HCT116 (cell line): ENCODE results near the gene CERS5. TPM values are rescaled to one million over a fixed set of nuclear protein-coding genes. Genes with fewer than 3 reads are reported as not detected.

Experiments
- ATAC-seq: fragments of 200-7000 bp; cut with Tn5 transposase; 2 replicates; pipeline ENCODE4 v1.9.1; 2020; ENCODE audit warnings: mild to moderate bottlenecking, moderate library complexity
- BruUV-seq: library from RNA; stranded (reverse); fragments of 400-500 nt; replicated peaks from 2 replicates; lab custom pipeline; 2021; lab: Mats Ljungman, UMichigan
- CTCF ChIA-PET: fragments of 300-600 bp; sonication (Branson Sonifier 250); formaldehyde crosslinking; loops from one replicate; lab custom pipeline; 2021; ENCODE audit warnings: antibody characterized with exemption; lab: Charles Lee
- POLR2A ChIA-PET: fragments of 300-600, 350-600 bp; sonication (Branson Sonifier 250); formaldehyde crosslinking; loops from one replicate; lab custom pipeline; 2021; ENCODE audit warnings: antibody characterized with exemption; lab: Charles Lee
- RAD21 ChIA-PET, 2 experiments: fragments of 300-600 bp; sonication (Branson Sonifier 250); formaldehyde crosslinking; loops; one replicate each; lab custom pipeline; 2023; ENCODE audit warnings: low total read pairs in 2 of 2; ENCODE audit not compliant: uncharacterized antibody in 2 of 2, unreplicated experiment in 2 of 2, low non-redundant PET in 1 of 2; lab: Charles Lee
- DNase-seq: peaks from one replicate; pipeline ENCODE4 v3.0.0-alpha.2; 2010; ENCODE audit warnings: low read depth, low spot score
- H2AFZ ChIP-seq: fragments of 200-600 bp; shearing (Covaris generic), sonication (generic); 2 replicates; pipeline ENCODE4 v1.6.1; 2017; ENCODE audit warnings: low read depth, mixed run types, mixed read lengths, antibody characterized with exemption, low read length; ENCODE audit not compliant: poor library complexity, severe bottlenecking
- H3K27ac ChIP-seq: 2 replicates; pipeline ENCODE4 v1.5.1; 2012; ENCODE audit warnings: low read depth, low read length
- H3K27me3 ChIP-seq: fragments of 200-600 bp; sonication (generic); 2 replicates; pipeline ENCODE4 v1.6.1; 2016; ENCODE audit warnings: mixed run types, low read length, mixed read lengths; ENCODE audit not compliant: insufficient read depth
- H3K36me3 ChIP-seq, 2 experiments: fragments of 200-500 bp in 1 of 2; fragments of 200-600 bp in 1 of 2; sonication (Bioruptor generic) in 1 of 2; sonication (generic) in 1 of 2; 2 replicates each; pipeline versions ENCODE4 v1.5.1 to v1.6.1; 2014 to 2016; ENCODE audit warnings: low read length in 2 of 2, inconsistent platforms in 1 of 2, mixed read lengths in 1 of 2, mixed run types in 1 of 2; ENCODE audit not compliant: insufficient read depth in 2 of 2, control insufficient read depth in 1 of 2
- H3K4me1 ChIP-seq, 2 experiments: fragments of 200-600 bp in 1 of 2; sonication (generic) in 1 of 2; 2 replicates each; pipeline versions ENCODE4 v1.5.1 to v1.6.1; 2012 to 2017; ENCODE audit warnings: low read length in 2 of 2, inconsistent platforms in 1 of 2, mild to moderate bottlenecking in 1 of 2, mixed read lengths in 1 of 2, mixed run types in 1 of 2, moderate library complexity in 1 of 2; ENCODE audit not compliant: insufficient read depth in 2 of 2, control insufficient read depth in 1 of 2
- H3K4me2 ChIP-seq: fragments of 200-600 bp; sonication (generic); 2 replicates; pipeline ENCODE4 v1.6.1; 2017; ENCODE audit warnings: mixed run types, low read length, mixed read lengths
- H3K4me3 ChIP-seq, 2 experiments: fragments of 200-600 bp in 1 of 2; sonication (generic) in 1 of 2; replicated peaks in 1 of 2; 2 replicates each; pipeline ENCODE4 v1.5.1; 2011 to 2016; ENCODE audit warnings: low read length in 2 of 2, control low read depth in 1 of 2, low read depth in 1 of 2, mild to moderate bottlenecking in 1 of 2, mixed read lengths in 1 of 2, mixed run types in 1 of 2
- H3K79me2 ChIP-seq: fragments of 200-600 bp; sonication (generic); 2 replicates; pipeline ENCODE4 v1.6.1; 2017; ENCODE audit warnings: mild to moderate bottlenecking, mixed run types, low read length, moderate library complexity, mixed read lengths; ENCODE audit not compliant: insufficient read depth
- H3K9ac ChIP-seq: fragments of 200-600 bp; sonication (generic); 2 replicates; pipeline ENCODE4 v1.6.1; 2016; ENCODE audit warnings: low read length, mixed read lengths
- H3K9me2 ChIP-seq: fragments of 200-600 bp; sonication (generic), shearing (Covaris generic); 2 replicates; pipeline ENCODE4 v1.6.1; 2017; ENCODE audit warnings: mixed run types, mild to moderate bottlenecking, moderate library complexity; ENCODE audit not compliant: insufficient read depth
- H3K9me3 ChIP-seq, 2 experiments: fragments of 200-500 bp in 1 of 2; fragments of 200-600 bp in 1 of 2; sonication (Bioruptor generic) in 1 of 2; sonication (generic) in 1 of 2; 2 replicates each; pipeline ENCODE4 v1.6.1; 2014 to 2017; ENCODE audit warnings: low read length in 2 of 2, mixed read lengths in 2 of 2, inconsistent platforms in 1 of 2, low read depth in 1 of 2, mild to moderate bottlenecking in 1 of 2, mixed run types in 1 of 2, moderate library complexity in 1 of 2; ENCODE audit not compliant: control insufficient read depth in 1 of 2, insufficient read depth in 1 of 2
- H4K20me1 ChIP-seq: fragments of 200-600 bp; sonication (generic), shearing (Covaris generic); 2 replicates; pipeline ENCODE4 v1.6.1; 2017; ENCODE audit warnings: mixed run types, mild to moderate bottlenecking, moderate library complexity; ENCODE audit not compliant: insufficient read depth
- CEBPB ChIP-seq: IDR thresholded peaks from 2 replicates; pipeline ENCODE4 v1.6.1; 2012; ENCODE audit warnings: low read depth
- EGR1 ChIP-seq: IDR thresholded peaks from 2 replicates; pipeline ENCODE4 v1.6.1; 2012; ENCODE audit warnings: low read depth
- ELF1 ChIP-seq: IDR thresholded peaks from 2 replicates; pipeline ENCODE4 v1.6.1; 2012; ENCODE audit warnings: low read depth, borderline replicate concordance
- EZH2phosphoT487 ChIP-seq: fragments of 200-600 bp; IDR thresholded peaks from 2 replicates; pipeline ENCODE4 v1.6.1; 2018; ENCODE audit warnings: antibody characterized with exemption, borderline replicate concordance
- FOSL1 ChIP-seq: IDR thresholded peaks from 2 replicates; pipeline ENCODE4 v1.6.1; 2012; ENCODE audit warnings: low read depth
- SP1 ChIP-seq: IDR thresholded peaks from 2 replicates; pipeline ENCODE4 v1.6.1; 2012; ENCODE audit warnings: low read depth
- TCF7L2 ChIP-seq: IDR thresholded peaks from 2 replicates; pipeline ENCODE4 v1.7.0; 2011; ENCODE audit warnings: borderline replicate concordance, inconsistent platforms; ENCODE audit not compliant: insufficient read depth, insufficient read length; ENCODE audit errors: extremely low read depth
- YY1 ChIP-seq: IDR thresholded peaks from 2 replicates; pipeline ENCODE4 v1.6.1; 2011; ENCODE audit warnings: low read length, low read depth, moderate library complexity, mild to moderate bottlenecking; ENCODE audit not compliant: insufficient replicate concordance; ENCODE audit errors: extremely low read depth
- intact Hi-C: fragments of 100-400 bp; cut with micrococcal nuclease; formaldehyde crosslinking; loops from 2 replicates; pipeline ENCODE4 v1.10.0; 2022
- total RNA-seq: library from RNA; stranded (reverse); gene quantifications from one replicate; pipeline ENCODE4 v1.2.1, GENCODE V29; 2021; ENCODE audit not compliant: unreplicated experiment
- TF ChIP-seq, protein P1 (sequence below): IDR thresholded peaks from 2 replicates; pipeline ENCODE4 v1.6.1; 2012
- TF ChIP-seq, protein P2 (sequence below), 3 experiments: fragments of 200-600 bp in 1 of 3; sonication (generic) in 1 of 3; IDR thresholded peaks in 2 of 3; conservative IDR thresholded peaks in 1 of 3; 2 replicates each; pipeline ENCODE4 v1.5.1; 2012 to 2017; ENCODE audit warnings: low read depth in 2 of 3, low read length in 2 of 3, antibody characterized with exemption in 1 of 3, borderline replicate concordance in 1 of 3, control low read depth in 1 of 3, mild to moderate bottlenecking in 1 of 3, mixed read lengths in 1 of 3, mixed run types in 1 of 3, moderate library complexity in 1 of 3; ENCODE audit not compliant: insufficient read depth in 1 of 3
- TF ChIP-seq, protein P3 (sequence below): IDR thresholded peaks from 2 replicates; pipeline ENCODE4 v1.6.1; 2012

CERS5 gene
- total RNA-seq, 1 experiment from 2014 or later = 33.4 TPM

DNA sequence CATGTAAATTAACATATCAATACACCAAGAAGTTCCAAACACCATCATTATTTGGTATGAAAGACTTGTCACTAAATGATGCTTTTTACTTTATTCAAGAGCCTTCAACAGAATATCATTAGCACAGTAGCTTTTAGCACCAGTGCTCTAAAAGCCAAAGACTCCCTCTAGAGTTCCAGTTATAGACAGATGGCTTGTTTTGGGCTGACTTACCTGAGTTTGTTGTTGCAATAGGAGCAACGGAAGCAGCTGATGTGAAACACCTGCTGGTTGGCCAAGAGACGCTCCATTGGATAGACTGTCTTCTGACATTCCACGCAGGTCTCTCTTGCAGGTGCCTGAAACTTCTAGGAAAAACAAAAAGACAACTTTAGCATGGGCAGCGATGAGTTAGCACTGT is 14.5 kb upstream of the CERS5 start:
- Histone ChIP-seq H3K9ac (no peak overlapping the region), H3K27me3 (no peaks in the 10 kb centered on the region), H3K9me2 (no peaks in the 10 kb centered on the region), H3K9me3 (no peaks in the 10 kb centered on the region), H3K4me1 (no peaks in the 10 kb centered on the region), H3K27ac (no peak overlapping the region), H3K36me3 (peaks cover 0 to 29% of the 10 kb centered on the region in 2 experiments; a peak in 1 of 4 replicates), H3K4me3 (no peak overlapping the region), H4K20me1 (0 out of 2 replicates have a peak, but pooled peaks cover 4% of the 10 kb centered on the region), H3K79me2 (no peaks in the 10 kb centered on the region), H2AFZ (no peak overlapping the region), H3K4me2 (no peak overlapping the region)
- ChIA-PET RAD21 (no interaction called here), CTCF (interaction anchor here (1.2 kb wide), 1 partner anchor 133 kb away, joined by 3 read pairs; no protein-coding TSS in a partner anchor), POLR2A (interaction anchor here (1.5 kb wide), 1 partner anchor 9 kb away, joined by 4 read pairs; no protein-coding TSS in a partner anchor)
- TF ChIP-seq, protein P1, sequence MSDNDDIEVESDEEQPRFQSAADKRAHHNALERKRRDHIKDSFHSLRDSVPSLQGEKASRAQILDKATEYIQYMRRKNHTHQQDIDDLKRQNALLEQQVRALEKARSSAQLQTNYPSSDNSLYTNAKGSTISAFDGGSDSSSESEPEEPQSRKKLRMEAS = no peak
- TF ChIP-seq YY1 = no peak
- TF ChIP-seq FOSL1 = no peak
- TF ChIP-seq CEBPB = no peak
- TF ChIP-seq SP1 = no peak
- no peak for TF ChIP-seq EZH2phosphoT487
- TF ChIP-seq, protein P2, sequence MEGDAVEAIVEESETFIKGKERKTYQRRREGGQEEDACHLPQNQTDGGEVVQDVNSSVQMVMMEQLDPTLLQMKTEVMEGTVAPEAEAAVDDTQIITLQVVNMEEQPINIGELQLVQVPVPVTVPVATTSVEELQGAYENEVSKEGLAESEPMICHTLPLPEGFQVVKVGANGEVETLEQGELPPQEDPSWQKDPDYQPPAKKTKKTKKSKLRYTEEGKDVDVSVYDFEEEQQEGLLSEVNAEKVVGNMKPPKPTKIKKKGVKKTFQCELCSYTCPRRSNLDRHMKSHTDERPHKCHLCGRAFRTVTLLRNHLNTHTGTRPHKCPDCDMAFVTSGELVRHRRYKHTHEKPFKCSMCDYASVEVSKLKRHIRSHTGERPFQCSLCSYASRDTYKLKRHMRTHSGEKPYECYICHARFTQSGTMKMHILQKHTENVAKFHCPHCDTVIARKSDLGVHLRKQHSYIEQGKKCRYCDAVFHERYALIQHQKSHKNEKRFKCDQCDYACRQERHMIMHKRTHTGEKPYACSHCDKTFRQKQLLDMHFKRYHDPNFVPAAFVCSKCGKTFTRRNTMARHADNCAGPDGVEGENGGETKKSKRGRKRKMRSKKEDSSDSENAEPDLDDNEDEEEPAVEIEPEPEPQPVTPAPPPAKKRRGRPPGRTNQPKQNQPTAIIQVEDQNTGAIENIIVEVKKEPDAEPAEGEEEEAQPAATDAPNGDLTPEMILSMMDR (IDR thresholded peaks at IDR 0.05 in 2 of 3, conservative IDR thresholded peaks at IDR 0.05 in 1 of 3; ENCODE audit: borderline replicate concordance in 1 of 3, insufficient read depth in 1 of 3, low read depth in 2 of 3, low read length in 2 of 3) = no peak
- no peak for TF ChIP-seq TCF7L2
- TF ChIP-seq, protein P3, sequence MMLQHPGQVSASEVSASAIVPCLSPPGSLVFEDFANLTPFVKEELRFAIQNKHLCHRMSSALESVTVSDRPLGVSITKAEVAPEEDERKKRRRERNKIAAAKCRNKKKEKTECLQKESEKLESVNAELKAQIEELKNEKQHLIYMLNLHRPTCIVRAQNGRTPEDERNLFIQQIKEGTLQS = no peak
- TF ChIP-seq ELF1 = no peak
- TF ChIP-seq EGR1 = no peak
- intact Hi-C loops = loop anchor here (2.0 to 10.0 kb wide), 2 partner anchors 133 to 407 kb away; no protein-coding TSS in a partner anchor
- ATAC-seq = no peak
- BruUV-seq = no TSS peak
- DNase-seq = no peak
